Measurements from ENCODE around the gene KCP. TPM values are rescaled to one million over a fixed set of nuclear protein-coding genes. Genes with fewer than 3 reads are reported as not detected.

The KCP gene
- total and polyA plus RNA-seq, 8 donors = 0.08 to 0.95 (median 0.35) TPM

DNA sequence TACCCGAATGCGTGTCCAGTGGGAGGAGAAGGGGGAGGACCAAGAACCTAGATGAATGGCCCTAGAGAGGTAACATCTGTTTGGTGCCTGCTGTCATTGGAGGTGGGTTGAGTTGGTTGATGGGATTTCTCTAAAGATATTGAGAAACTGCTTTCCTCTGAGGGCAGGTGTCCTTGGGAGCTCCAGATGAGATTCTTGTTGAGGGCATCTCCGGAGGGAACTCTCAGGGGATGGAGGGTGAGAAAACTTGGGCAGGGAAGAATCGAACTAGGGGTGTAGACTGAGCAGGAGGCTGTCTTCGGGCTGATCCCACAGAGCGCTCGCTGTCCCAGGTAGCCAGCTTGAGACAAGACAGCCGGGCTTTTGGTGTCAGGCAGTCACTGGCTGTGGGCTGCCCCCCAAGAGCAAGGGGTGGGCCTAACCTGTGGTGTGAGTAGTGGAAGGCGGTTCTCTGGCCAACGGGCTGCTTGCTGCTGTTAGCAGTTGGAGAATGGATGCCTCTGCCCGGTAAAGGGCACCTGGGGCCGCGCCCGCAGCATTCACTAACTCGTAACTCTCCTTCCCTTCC lies 30.9 kb upstream of the KCP start:
- H3K27ac ChIP-seq = no peak overlapping the region
- H3K4me1 ChIP-seq = no peaks in the 10 kb centered on the region
- FAIRE-seq = no peak
- H3K9me3 ChIP-seq = no peaks in the 10 kb centered on the region
- peaks cover 0 to 4% (median 0%) of the 10 kb centered on the region in 3 donors for H3K36me3 ChIP-seq
- DNase-seq = no peak
- no peak overlapping the region for H3K4me3 ChIP-seq
- intact Hi-C loops (cut with DNase I) = no loop called here
- TF ChIP-seq, protein P1, sequence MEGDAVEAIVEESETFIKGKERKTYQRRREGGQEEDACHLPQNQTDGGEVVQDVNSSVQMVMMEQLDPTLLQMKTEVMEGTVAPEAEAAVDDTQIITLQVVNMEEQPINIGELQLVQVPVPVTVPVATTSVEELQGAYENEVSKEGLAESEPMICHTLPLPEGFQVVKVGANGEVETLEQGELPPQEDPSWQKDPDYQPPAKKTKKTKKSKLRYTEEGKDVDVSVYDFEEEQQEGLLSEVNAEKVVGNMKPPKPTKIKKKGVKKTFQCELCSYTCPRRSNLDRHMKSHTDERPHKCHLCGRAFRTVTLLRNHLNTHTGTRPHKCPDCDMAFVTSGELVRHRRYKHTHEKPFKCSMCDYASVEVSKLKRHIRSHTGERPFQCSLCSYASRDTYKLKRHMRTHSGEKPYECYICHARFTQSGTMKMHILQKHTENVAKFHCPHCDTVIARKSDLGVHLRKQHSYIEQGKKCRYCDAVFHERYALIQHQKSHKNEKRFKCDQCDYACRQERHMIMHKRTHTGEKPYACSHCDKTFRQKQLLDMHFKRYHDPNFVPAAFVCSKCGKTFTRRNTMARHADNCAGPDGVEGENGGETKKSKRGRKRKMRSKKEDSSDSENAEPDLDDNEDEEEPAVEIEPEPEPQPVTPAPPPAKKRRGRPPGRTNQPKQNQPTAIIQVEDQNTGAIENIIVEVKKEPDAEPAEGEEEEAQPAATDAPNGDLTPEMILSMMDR (IDR thresholded peaks at IDR 0.05) = no peak
- 83 to 89% methylated on average over 15 of the region's 15 CpGs for WGBS, 2 donors
- H3K27me3 ChIP-seq = no peaks in the 10 kb centered on the region
- ATAC-seq = no peak

DNA sequence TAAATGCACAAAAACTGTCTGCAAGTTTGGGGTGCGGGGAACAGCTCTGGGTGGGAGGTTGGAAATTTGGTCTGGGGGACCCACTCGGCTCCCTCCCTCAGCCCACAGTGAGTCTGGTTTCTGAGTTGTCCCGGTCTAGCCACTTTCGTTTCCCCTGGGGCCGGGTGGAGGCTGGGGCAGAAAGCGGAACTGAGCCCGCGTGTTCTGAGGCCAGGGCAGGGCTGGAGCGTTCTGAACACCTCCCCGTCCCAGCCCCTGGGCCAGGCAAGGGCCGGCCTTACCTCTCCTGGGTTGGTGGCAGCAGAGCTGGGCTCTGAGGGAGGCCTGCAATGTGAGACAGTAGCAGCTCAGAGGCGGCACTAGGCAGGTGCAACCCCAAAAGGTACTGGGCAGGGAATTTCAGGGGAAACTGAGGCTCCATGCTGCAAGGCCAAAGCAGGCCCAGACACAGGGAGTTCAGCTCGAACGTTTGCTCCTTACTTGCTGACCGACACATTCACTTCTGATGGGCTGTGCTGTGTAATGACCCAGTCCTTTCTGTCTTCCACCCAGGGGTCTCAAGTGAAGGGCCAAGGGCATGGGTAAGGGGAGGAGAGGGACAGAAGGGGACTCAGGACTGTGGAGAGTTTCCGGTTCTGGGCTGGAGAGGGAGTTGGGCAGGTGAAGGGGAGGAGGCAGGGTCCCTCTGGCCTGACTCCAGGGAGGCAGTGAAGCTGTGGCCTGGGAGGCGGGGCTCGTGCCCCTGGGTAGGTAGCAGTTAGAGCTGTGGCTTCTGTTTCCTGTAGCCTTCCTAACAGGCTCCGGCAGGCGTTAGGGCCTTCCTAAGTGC lies 30.2 kb upstream of the KCP start:
- intact Hi-C loops (cut with DNase I) = no loop called here
- no peak overlapping the region for H3K4me3 ChIP-seq
- FAIRE-seq (no peak), DNase-seq (peak in 2 of 6 donors; percentile 51 to 54), ATAC-seq (peak in 2 of 4 donors; percentile 36 to 47)
- H3K36me3 ChIP-seq = no peaks in the 10 kb centered on the region
- no peaks in the 10 kb centered on the region for H3K27me3 ChIP-seq
- no peaks in the 10 kb centered on the region for H3K4me1 ChIP-seq
- peak overlapping the region in 1 of 4 donors; percentile 55 for H3K27ac ChIP-seq
- TF ChIP-seq, protein P1 (IDR thresholded peaks at IDR 0.05) = no peak
- 81 to 86% methylated on average over 19 to 20 of the region's 20 CpGs for WGBS, 2 donors
- H3K9me3 ChIP-seq = no peaks in the 10 kb centered on the region

- TF ChIP-seq, protein P1 (IDR thresholded peaks at IDR 0.05) = no peak
- FAIRE-seq (no peak), DNase-seq (no peak), ATAC-seq (no peak)
- intact Hi-C loops (cut with DNase I) = no loop called here
- no peaks in the 10 kb centered on the region for H3K9me3 ChIP-seq
- 87 to 91% methylated on average over 18 of the region's 18 CpGs for WGBS, 2 donors
- H3K36me3 ChIP-seq = no peaks in the 10 kb centered on the region
- no peaks in the 10 kb centered on the region for H3K4me1 ChIP-seq
- H3K27me3 ChIP-seq = no peaks in the 10 kb centered on the region
- H3K27ac ChIP-seq = peak overlapping the region in 1 of 4 donors; percentile 55
- peak overlapping the region in 1 of 4 donors; percentile 93 for H3K4me3 ChIP-seq
These were observed 29.4 kb upstream of the KCP start for GRCh38 chr7:128939861-128940410.

DNA sequence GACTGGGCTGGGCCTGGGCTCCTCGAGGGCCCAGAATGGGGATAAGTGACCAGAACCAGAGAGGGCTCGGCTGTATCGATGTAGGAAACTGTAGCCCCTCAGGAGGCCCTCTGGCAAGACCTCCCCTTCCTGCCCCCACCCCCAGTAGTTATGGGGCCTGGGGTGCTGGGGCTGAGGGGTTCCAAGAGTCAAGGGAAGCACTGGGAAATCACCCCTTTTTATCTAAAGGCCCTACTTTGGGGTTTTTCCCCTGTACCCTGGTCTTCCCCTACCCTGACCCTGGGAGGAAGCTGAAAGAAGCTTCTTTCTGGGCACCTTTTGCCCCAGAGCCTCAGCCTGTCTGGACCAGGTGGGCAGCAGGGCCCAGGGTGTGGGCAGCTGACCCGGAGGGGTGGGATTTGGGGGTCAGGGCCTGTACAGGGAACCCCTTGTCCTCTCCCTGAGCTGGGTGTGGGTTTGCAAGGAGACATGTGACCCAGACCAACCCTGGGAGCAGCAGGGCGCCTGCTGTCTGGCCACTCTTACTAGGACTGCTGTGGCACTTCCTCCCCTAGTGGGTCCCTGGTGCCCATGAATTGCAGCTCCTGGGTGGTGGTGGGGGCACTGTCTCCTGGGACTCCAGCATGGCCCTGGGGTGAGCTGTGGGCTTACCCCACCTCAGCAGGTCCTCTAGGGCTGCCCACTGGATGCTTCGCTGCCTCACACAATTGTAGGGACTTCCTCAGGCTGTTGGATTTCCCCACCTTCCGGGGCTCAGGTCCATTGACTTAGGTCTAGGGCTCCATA lies 28.8 kb upstream of the KCP start:
- no peaks in the 10 kb centered on the region for H3K27me3 ChIP-seq
- 67 to 97% methylated on average over 4 to 7 of the region's 7 CpGs for WGBS, 2 donors
- H3K27ac ChIP-seq = peak overlapping the region in 2 of 4 donors; percentile 8 to 55
- FAIRE-seq = no peak
- H3K4me3 ChIP-seq = peak overlapping the region in 2 of 4 donors; percentile 90 to 93
- peak in 1 of 6 donors; percentile 60 for DNase-seq
- TF ChIP-seq, protein P1 (IDR thresholded peaks at IDR 0.05) = no peak
- no peaks in the 10 kb centered on the region for H3K4me1 ChIP-seq
- intact Hi-C loops (cut with DNase I) = no loop called here
- no peaks in the 10 kb centered on the region for H3K9me3 ChIP-seq
- H3K36me3 ChIP-seq = no peaks in the 10 kb centered on the region
- peak in 2 of 4 donors; percentile 13 to 23 for ATAC-seq

All from pancreas (tissue), 10 donors.